Stimulated activated CD4-positive, alpha-beta T cell treated with anti-CD3 and anti-CD28 coated beads, Interleukin-1b, Interleukin-23, amount 100 ng/mL, for 24 hours (primary cell): Measurements from ENCODE around the gene REL.
"Not testable (repeated sequence)": the region's sequence is repeated elsewhere in the genome, so short reads cannot be mapped to it uniquely, and the experiment has no call there.

Experiments
- DNase-seq, 4 experiments: peaks; one replicate each; pipeline ENCODE4 v3.0.0-alpha.2; 2020; ENCODE audit warnings: low read depth in 4 of 4, low spot score in 1 of 4

The REL gene

DNA sequence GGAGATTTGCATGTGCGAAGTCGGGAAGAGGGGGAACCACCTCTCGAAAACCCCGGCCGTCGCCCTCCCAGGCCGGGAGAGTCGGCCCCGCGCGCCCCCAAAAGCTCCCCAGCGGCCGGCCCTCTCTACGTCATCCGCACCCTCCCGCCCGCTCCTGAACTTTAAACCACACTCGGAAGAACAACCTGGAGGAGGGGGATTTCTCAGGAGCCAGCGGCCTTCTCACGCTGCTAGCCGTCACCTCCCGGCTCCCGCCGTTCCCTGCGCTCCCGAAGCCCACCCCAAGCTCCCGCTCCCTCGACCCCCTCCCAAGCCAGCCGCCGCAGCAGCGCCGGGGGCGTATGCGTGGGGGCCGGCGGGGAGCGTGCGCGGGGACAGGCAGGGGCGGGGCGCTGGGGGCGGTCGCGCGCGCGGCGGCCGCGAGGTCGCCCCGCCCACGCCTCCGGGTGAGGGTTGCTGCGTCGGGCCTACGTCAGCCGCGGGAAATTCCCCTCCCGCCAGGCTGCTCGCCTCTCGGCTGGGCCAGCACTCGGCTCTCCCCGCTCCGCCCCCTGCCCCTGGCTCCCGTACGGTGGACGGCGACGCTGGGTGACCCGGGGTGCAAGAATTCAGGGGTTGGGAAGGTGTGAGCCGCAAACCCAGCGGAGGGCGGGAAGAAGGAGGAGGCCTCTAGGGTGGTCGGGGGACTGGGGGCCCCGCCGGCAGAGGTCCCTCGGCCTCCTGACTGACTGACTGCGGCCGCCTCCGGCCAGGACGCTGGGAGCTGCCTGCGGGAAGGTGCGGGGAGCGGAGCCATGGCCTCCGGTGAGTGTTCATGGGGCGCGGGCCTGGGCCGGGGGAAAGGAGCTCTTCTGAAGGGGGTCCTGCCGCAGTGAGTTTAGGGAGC lies at the start of gene REL:
Gene REL, plus strand, starts transcription at position 528 of the 886 bp plus-strand sequence. Its CDS starts 267 bp downstream, at position 795.
- DNase-seq = peak; percentile 78 to 88 (median 86)

DNA sequence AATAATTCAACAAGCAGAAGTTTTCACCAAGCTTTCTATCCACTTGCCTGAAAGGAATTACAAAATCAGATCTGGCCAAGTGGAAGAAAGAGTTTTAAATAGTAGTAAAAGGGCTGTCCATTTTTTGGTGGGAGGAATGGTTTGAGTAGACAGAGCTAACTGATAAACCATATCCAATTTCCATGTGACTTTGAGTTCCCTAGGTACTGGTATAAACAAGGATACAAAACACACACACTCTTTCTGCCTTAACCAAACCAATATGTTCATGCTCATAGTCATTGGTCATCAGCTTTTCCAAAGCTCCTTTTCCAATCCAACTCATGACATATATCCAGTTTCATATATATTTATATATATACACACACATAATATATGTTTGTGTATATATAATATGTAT lies 49.5 kb upstream of the REL start:
- no peak for DNase-seq

DNA sequence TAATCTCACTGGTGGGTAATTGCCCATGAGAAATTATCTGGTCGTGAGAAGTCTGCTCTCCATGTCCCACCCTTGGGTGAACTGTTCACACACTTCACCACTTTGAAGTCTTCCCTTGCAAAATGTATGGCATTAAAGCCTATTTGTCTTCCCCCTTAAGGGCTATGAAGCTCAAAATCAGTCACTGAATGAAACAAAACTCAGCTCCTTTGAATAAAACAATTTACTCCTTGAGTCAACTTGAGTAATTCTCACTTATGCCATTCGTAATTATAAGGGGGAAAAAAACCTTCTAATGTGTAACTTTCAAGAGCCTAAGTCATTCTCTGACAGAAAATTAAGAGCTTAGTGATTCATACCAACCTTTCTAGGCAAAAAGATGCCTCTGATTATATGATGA lies 48.8 kb upstream of the REL start:
- no peak for DNase-seq

DNA sequence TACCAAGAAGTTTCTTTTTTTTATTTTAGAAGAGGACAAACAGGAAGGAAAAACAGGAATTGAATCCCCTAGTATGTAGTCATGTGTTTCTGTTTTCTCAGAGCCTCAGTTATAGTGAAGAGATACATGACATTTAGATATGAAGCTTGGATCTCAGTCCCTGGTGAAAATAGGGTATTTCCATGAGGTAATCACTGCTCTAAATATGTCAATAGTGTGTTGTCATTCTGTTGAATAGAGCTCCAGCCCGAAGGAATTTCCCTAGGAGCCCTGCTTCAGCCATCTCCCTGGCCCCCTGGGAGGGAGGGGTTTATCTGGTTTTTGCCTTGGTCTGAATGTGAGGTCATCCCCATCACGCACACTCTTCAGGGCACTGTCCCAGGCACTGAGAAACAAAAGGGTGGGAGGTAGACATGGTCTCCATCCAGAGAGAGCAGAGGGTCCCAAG lies 47.1 kb upstream of the REL start:
- DNase-seq = no peak

GRCh38 chr2:60836491-60836890 lies 44.9 kb upstream of the REL start:
- DNase-seq = no peak

GRCh38 chr2:60837123-60837522 lies 44.3 kb upstream of the REL start:
- no peak for DNase-seq

GRCh38 chr2:60838481-60838880 lies 42.9 kb upstream of the REL start:
- no peak for DNase-seq

- no peak for DNase-seq
These were observed 42.1 kb upstream of the REL start for GRCh38 chr2:60839126-60839813.

GRCh38 chr2:60840880-60841279 lies 40.5 kb upstream of the REL start:
- no peak for DNase-seq

DNA sequence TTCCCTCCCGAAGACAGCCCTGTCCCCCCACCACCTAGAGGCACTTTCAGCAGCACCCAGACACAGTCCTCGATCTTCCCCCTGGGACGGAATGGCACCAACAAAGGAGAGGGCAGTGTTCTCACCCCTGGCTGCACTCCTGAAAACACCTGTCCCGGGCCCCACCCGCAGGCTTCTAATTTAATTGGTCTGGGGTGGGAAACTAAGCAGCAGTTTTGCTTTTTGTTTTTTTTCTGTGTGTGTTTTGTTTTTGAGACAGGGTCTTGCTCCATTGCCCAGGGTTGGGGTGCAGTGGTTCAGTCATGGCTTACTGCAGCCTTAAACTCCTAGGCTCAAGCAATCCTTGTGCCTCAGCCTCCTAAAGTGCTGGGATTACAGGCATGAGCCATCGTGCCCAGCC lies 38.4 kb upstream of the REL start:
- no peak for DNase-seq

GRCh38 chr2:60844105-60844504 lies 37.3 kb upstream of the REL start:
- no peak for DNase-seq

DNA sequence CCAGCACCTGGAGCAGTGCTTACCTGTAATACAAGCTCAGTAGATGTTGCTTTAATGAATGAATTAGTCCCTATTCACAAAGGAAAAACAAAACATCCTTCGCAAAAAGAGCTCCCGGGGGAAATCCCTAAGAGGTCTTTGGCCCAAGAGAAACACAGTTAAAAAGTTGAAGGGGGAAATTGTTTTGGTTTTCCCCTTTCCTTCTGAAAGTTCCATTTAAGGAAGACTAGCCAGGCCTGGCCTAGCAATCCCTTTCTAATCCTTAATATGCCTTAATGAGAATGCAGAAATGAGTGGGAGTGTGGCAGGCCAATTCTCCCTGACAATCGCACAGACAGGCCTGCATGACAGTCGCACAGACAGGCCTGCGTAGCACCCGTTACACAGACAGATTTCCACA lies 33.5 kb upstream of the REL start:
- no peak for DNase-seq

DNA sequence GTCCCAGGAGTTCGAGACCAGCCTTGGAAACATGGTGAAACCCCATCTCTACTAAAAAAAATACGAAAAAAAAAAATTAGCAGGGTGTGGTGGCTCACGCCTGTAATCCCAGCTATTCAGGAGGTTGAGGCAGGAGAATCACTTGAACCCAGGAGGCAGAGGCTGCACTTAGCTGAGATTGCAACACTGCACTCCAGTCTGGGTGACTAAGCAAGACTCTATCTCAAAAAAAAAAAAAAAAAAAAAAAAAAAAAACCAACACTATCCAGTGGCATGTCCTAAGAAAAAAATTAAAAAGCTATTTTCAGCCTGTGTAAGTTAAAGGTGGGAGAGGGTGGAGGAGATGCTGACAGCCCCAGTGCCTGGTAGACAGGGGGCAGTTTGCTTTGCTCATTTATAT lies 32.2 kb upstream of the REL start:
- no peak for DNase-seq

DNA sequence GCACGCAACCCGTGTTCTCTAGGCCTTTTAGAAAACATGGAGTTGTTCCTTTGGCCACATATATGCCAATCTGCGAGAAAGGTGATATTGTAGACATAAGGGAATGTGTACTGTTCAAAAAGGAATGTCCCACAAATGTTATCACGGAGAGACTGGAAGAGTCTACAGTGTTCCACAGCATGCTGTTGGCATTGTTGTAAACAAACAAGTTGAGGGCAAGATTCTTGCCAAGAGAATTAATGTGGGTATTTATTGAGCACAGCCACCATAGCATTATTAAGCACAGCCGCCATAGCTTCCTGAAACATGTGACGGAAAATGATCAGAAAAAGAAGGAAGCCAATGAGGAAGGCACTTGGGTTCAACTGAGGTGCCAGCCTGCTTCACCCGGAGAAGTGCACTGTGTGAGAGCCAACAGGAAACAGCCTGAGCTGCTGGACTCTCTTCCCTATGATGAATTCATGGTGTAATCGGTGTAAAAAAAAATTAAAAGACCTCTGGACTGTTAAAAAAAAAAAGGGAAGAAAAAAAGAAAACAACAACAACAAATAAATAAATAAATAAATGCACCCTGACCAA lies 29.0 kb upstream of the REL start:
- DNase-seq = no peak

DNA sequence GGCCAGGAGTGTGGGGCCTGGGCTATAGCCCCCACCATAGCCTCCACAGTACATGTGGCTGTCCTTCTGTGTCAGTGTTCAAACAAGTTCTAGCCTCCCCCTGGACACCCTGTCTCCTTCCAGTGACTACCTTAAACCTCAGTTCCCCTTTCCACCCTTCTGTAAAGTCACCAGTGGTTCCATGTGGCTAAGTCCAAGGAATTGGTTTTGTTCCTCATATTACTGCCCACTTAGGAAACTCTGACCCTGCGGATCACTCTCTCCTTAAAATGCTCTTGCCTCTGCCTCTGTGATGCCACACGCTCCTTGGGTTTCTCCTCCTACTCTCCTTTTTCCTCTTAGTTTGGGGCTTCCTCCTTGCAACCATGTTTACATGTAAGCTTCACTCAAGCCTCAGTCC lies 27.8 kb upstream of the REL start:
- no peak for DNase-seq

DNA sequence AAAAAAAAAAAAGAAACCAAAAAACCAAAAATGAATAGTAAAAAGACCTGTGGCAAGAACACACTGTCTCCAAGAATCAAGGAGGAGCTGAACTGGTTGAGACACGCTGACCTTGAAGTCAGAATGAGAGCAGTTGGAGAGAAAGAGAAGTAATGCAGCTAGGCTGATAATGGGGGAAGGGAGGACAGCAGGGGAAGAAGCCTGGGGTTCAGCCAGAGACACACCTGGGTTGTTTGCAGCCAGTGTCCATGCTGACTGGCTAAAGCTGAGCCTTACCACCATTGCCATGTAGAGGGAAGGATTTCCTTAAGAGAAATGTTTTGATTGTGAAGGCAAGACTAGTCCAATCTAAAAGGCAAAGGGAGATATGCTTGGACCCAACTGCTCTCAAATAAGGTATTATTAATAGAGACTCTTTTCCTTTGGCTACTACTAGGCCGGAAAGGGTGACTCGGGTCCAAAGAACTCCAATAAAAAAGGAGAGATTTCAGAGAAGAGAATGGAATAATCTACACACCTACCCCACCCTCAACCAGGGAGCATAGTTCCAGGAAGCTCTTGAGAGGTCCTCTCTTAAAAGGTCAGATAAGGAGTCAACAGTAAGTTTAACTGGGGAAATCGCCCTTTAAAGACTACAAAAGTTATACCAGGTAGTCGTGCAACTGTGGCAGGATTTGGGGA lies 25.2 kb upstream of the REL start:
- DNase-seq = no peak

DNA sequence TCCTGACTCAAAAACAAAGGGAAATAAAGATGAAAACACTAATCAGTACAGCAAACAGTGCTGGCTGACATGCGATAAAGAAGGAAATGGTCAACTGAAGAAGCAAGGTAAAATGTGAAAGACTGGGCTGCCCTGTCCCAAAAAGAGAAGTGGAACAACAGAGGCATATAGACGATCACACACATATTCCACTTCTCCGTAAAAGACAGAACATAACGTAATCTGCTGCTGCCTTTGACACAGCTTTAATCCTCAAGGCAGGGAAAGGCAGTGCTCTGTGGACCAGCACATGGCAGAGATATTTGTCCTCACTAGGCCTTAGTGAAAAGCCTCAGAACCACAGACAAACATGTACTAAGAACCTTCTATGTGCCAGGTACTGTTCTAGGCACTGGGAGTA lies 24.3 kb upstream of the REL start:
- DNase-seq = no peak

DNA sequence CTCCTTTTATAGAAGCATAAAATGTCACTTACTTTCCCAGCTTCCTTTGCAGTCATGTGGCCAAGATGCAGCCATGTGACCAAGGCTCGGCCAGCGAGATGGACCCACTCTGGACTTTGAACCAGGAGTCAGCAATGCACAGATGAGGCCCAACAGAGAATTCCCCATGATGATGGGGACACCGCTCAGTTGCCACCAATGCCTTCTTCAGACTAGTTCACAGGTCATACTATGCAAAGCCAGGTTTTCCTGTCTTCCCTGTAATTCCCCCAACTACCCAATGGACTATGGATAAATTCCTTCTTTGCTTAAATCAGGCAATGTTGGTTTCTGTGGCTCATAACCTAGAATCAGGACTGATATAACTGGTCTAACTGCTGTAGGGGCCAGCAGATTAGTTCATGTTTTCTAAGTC lies 22.5 kb upstream of the REL start:
- DNase-seq = no peak

DNA sequence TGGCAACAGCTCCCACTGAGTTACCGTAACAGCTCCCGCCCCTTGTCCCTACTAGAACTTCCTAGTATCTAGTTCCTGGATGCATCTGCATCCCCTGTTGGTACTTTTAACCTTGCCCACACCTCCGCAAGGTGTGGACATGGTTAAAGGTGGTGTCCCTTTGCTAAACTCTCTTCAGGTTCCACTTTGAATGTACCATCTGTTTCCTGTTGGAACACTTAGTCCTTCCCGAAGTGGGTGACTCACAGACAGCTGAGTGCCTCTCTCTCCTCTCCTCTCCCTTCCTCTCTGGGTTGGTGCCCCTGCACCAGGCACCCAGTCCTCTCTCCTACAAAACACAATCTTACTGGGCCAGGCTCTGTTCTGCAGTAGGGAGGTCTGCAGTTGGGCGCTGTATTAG lies 19.6 kb upstream of the REL start:
- no peak for DNase-seq

GRCh38 chr2:60862642-60863041 lies 18.7 kb upstream of the REL start:
- DNase-seq = no peak

DNA sequence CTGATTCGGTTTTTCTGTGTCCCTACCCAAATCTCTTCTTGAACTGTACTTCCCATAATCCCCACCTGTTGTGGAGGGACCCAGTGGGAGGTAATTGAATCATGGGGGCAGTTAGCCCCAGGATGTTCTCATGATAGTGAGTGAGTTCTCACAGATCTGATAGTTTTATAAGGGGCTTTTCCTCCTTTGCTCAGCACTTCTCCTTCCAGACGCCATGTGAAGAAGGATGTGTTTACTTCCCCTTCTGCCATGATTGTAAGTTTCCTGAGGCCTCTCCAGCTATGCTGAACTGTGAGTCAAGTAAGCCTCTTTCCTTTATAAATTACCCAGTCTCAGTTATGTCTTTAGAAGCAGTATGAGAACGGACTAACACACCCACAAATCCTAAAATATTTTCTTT lies 16.0 kb upstream of the REL start:
- DNase-seq = not testable (repeated sequence)

DNA sequence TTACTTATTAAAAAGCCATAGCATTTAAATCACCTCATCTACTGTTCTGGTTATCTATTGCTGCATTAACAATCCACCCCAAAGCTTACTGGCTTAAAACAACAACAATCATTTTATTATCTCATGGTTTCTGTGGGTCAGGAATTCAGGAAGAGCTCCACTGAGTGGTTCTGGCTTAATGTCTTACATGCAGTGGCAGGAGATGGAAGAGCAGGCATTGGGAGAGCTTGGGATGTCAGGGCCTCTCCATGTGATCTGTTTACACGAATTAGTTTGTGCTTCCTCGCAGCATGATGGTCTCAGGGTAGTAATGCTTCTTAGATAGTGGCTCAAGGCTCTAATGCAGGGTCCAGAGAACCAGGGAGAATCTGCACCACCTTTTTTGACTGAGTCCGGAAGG lies 14.4 kb upstream of the REL start:
- DNase-seq = no peak
